A673 (cell line): ENCODE results near the gene PIM3. TPM values are rescaled to one million over a fixed set of nuclear protein-coding genes. Genes with fewer than 3 reads are reported as not detected.
A peak's percentile ranks its signal among the peaks of the same experiment; 100 is the strongest.

Source experiments
- BruUV-seq: library from RNA; stranded (reverse); fragments of 400-500 nt; replicated peaks from 2 replicates; lab custom pipeline; 2021; lab: Mats Ljungman, UMichigan
- CTCF ChIA-PET: fragments of 300-600 bp; sonication (Branson Sonifier 250); formaldehyde crosslinking; loops from one replicate; lab custom pipeline; 2022; ENCODE audit warnings: antibody characterized with exemption; lab: Charles Lee
- POLR2A ChIA-PET: fragments of 300-600 bp; sonication (Branson Sonifier 250); formaldehyde crosslinking; loops from one replicate; lab custom pipeline; 2022; ENCODE audit warnings: antibody characterized with exemption; ENCODE audit not compliant: low non-redundant PET; lab: Charles Lee
- DNase-seq: peaks from one replicate; pipeline ENCODE4 v3.0.0-alpha.2; 2015; ENCODE audit warnings: low spot score
- H3K27ac ChIP-seq: fragments of 200-600 bp; sonication (generic); 2 replicates; pipeline ENCODE4 v1.5.1; 2016; ENCODE audit warnings: mixed run types, low read depth, mild to moderate bottlenecking, mixed read lengths, antibody characterized with exemption, low read length; ENCODE audit not compliant: poor library complexity, severe bottlenecking
- H3K27me3 ChIP-seq: fragments of 200-600 bp; sonication (generic); replicated peaks from 2 replicates; pipeline ENCODE4 v1.6.1; 2017; ENCODE audit warnings: mixed run types, low read depth, mild to moderate bottlenecking, mixed read lengths, antibody characterized with exemption, low read length; ENCODE audit not compliant: insufficient read depth, poor library complexity
- H3K36me3 ChIP-seq: fragments of 200-600 bp; sonication (generic); 2 replicates; pipeline ENCODE4 v1.6.1; 2016; ENCODE audit warnings: mixed run types, mild to moderate bottlenecking, mixed read lengths, antibody characterized with exemption, low read length; ENCODE audit not compliant: insufficient read depth, poor library complexity, severe bottlenecking
- H3K4me1 ChIP-seq: fragments of 200-600 bp; sonication (generic); 2 replicates; pipeline ENCODE4 v1.6.1; 2017; ENCODE audit warnings: mixed run types, mild to moderate bottlenecking, mixed read lengths, antibody characterized with exemption, low read length; ENCODE audit not compliant: insufficient read depth, poor library complexity, severe bottlenecking
- H3K4me3 ChIP-seq: fragments of 200-600 bp; sonication (generic); 2 replicates; pipeline ENCODE4 v1.5.1; 2016; ENCODE audit warnings: low read depth, mixed run types, mild to moderate bottlenecking, mixed read lengths, low read length; ENCODE audit not compliant: poor library complexity, severe bottlenecking
- H3K9me3 ChIP-seq: fragments of 200-600 bp; sonication (generic); 2 replicates; pipeline ENCODE4 v1.6.1; 2016; ENCODE audit warnings: mixed run types, low read depth, mild to moderate bottlenecking, mixed read lengths, antibody characterized with exemption, low read length; ENCODE audit not compliant: poor library complexity, severe bottlenecking
- CTCF ChIP-seq: fragments of 300-800, 200-600 bp; sonication (generic); conservative IDR thresholded peaks from 2 replicates; pipeline ENCODE4 v1.5.1; 2017; ENCODE audit warnings: low read depth, mild to moderate bottlenecking, antibody characterized with exemption, low read length, moderate library complexity, mixed read lengths
- EZH2 ChIP-seq: fragments of 200-600 bp; sonication (generic); IDR thresholded peaks from 2 replicates; pipeline ENCODE4 v1.6.1; 2017; ENCODE audit warnings: borderline replicate concordance, low read depth, mild to moderate bottlenecking, mixed read lengths, antibody characterized with exemption, low read length; ENCODE audit not compliant: poor library complexity, severe bottlenecking
- intact Hi-C: fragments of 100-400 bp; cut with micrococcal nuclease; formaldehyde crosslinking; loops from one replicate; pipeline ENCODE4 v1.10.0; 2022; ENCODE audit not compliant: unreplicated experiment
- total RNA-seq: library from RNA; stranded (reverse); gene quantifications from 2 replicates; pipeline ENCODE4 v1.2.3, GENCODE V29; 2021

Gene PIM3
- total RNA-seq, 1 experiment from 2014 or later, result 71.3 TPM

DNA sequence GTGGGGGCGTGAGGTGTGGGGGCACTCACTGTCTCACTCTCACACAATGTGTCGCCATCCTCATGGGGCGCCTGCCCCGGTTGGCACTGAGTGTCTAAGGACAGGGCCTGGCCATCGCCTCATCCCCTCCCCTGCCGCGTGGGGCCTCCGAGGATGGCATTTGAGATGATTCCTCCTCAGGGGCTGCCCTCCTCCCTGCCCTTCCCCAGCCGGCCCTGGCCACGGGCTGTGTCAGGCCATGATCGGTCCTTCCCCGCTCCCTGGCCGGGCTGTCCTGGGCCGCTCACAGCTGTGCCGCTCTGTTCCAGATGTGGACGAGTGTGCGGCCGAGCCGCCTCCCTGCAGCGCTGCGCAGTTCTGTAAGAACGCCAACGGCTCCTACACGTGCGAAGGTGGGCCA, 37.6 kb upstream of the PIM3 start:
- no TSS peak for BruUV-seq
- intact Hi-C loops, result no loop called here
- no peak for TF ChIP-seq CTCF
- TF ChIP-seq EZH2, result no peak
- DNase-seq, result no peak
- peak overlapping the region; percentile 63 for H3K27ac ChIP-seq
- ChIA-PET POLR2A (no interaction called here), CTCF (no interaction called here)
- no peaks in the 10 kb centered on the region for H3K27me3 ChIP-seq
- H3K36me3 ChIP-seq, result no peaks in the 10 kb centered on the region
- H3K4me1 ChIP-seq, result peaks cover 17% of the 10 kb centered on the region
- H3K9me3 ChIP-seq, result no peaks in the 10 kb centered on the region
- no peak overlapping the region for H3K4me3 ChIP-seq

- POLR2A ChIA-PET, result no interaction called here
- CTCF ChIA-PET, result no interaction called here
These were observed 37.1 kb upstream of the PIM3 start for GRCh38 chr22:49923445-49923844.

DNA sequence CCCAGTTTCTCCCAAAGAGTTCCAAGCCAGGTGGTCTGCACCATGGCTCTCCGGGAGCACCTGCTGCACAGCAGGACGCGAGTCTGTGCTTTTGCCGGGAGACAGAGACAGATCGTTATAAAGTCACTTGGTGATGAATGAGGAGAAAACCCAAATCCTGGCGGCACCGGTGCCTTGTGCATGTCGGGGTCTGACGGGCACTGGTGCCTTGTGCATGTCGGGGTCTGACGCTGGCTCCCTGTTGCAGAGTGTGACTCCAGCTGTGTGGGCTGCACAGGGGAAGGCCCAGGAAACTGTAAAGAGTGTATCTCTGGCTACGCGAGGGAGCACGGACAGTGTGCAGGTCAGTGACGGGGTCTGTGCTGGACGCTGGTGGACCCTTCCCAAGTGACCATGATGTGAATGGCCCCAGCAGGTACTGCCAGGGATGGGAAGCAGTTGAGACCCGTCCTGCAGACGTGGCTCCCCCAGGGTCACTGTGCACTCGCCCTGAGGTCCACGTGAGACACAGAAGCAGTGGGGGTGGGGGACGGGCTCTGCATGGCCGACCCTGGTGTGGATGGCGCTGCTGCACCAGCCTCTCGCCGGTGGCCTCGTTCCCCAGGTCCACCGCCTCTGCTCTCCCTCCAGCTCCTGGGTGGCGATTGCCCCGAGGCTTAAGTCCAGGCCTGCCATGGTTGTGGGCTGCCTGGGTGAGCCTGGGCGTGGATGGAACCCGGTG, 36.3 kb upstream of the PIM3 start:
- ChIA-PET CTCF (no interaction called here), POLR2A (no interaction called here)
- BruUV-seq, result no TSS peak
- no peaks in the 10 kb centered on the region for H3K27me3 ChIP-seq
- DNase-seq, result no peak
- intact Hi-C loops, result no loop called here
- no peaks in the 10 kb centered on the region for H3K9me3 ChIP-seq
- H3K4me1 ChIP-seq, result peaks cover 15% of the 10 kb centered on the region
- no peak for TF ChIP-seq EZH2
- TF ChIP-seq CTCF, result no peak
- H3K36me3 ChIP-seq, result no peaks in the 10 kb centered on the region
- peak overlapping the region; percentile 63 for H3K27ac ChIP-seq
- H3K4me3 ChIP-seq, result no peak overlapping the region

More at GRCh38 chr22:49923445-49923844, 37.1 kb upstream of the PIM3 start:
- Histone ChIP-seq H3K4me1 (peaks cover 17% of the 10 kb centered on the region), H3K4me3 (no peak overlapping the region), H3K27me3 (no peaks in the 10 kb centered on the region), H3K9me3 (no peaks in the 10 kb centered on the region), H3K36me3 (no peaks in the 10 kb centered on the region), H3K27ac (peak overlapping the region; percentile 63)
- intact Hi-C loops, result no loop called here
- TF ChIP-seq CTCF (peak; percentile 52), EZH2 (no peak)
- peak; percentile 55 for DNase-seq
- BruUV-seq, result no TSS peak
